Gastrocnemius medialis (tissue), 4 donors: ENCODE measurements around the gene AIFM3.

Source experiments
- CTCF ChIP-seq, 5 experiments: fragments of 450-650 bp in 3 of 5; fragments of 200-600 bp in 2 of 5; sonication (generic) in 2 of 5; IDR thresholded peaks in 4 of 5; conservative IDR thresholded peaks in 1 of 5; 1 replicate in 4 of 5; 2 replicates in 1 of 5; pipeline ENCODE4 v1.5.1; 2016 to 2019; ENCODE audit warnings: antibody characterized with exemption in 5 of 5, mild to moderate bottlenecking in 3 of 5, moderate library complexity in 3 of 5
- POLR2A ChIP-seq, 2 donors: fragments of 450-650 bp; IDR thresholded peaks; one replicate each; pipeline ENCODE4 v1.6.1; 2017; ENCODE audit warnings: antibody characterized with exemption in 2 of 2, mild to moderate bottlenecking in 2 of 2, moderate library complexity in 2 of 2

DNA sequence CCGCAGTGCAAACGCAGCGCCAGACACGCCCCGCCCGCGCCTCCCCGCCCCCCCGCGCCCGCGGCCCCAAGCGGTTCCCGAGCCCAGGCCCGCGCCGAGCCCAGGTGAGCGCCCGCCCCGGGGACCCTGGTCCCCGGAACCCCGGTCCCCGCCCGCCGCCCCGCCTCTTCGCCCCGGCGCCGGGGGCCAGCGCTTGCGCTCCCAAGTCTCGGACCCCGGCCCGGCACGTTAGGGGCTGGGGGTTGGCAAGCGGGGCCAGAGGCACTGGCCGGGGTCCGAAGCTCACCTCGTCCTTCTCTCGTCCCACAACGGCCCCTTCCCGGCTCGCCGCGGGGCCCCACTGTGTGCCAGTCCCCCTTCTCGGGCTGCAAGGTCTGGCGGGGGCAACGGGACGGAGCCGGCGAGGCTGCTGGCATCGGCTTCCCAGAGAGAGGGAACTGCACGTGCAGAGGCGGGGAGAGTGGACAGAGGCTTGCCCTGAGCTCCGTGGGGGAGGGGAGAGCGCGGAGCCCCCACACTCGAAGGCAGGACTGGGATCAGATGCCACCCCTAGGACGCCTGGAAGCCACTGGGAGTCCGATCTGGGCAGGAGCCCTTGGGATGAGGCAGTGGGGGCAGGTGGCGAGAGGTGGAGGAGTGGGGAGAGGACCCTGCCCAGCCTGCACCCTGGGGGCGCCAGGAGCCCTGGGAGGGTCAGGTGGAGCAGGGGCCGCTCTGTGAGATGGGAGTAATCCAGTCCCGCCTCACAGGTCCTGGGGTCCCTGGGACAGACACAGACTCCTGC, 1.8 kb upstream of the AIFM3 start:
- TF ChIP-seq CTCF (IDR thresholded peaks at IDR 0.05 in 4 of 5, conservative IDR thresholded peaks at IDR 0.05 in 1 of 5) (no peak), POLR2A (IDR thresholded peaks at IDR 0.05) (no peak)
